Endometrium (tissue), 2 donors: Measurements from ENCODE around the gene PISD.

Experiments
- FAIRE-seq: peaks from 2 replicates; lab custom pipeline; 2012; peaks lifted over from hg19 to GRCh38; lab: Jason Lieb, UNC
- donor health status: control.
- donor health status: control.

Gene PISD

GRCh38 chr22:31572939-31573338 is 89.1 kb downstream of the PISD start:
- no peak for FAIRE-seq

- FAIRE-seq, result no peak
Observed at GRCh38 chr22:31569126-31569525, 92.9 kb downstream of the PISD start.
